ENCODE data around the gene GAN. TPM values are rescaled to one million over a fixed set of nuclear protein-coding genes. Genes with fewer than 3 reads are reported as not detected.
"Not testable (repeated sequence)": the region's sequence is repeated elsewhere in the genome, so short reads cannot be mapped to it uniquely, and the experiment has no call there.

GAN gene
- total RNA-seq, 2 experiments from 2014 or later, result 10.0 to 10.7 TPM

DNA sequence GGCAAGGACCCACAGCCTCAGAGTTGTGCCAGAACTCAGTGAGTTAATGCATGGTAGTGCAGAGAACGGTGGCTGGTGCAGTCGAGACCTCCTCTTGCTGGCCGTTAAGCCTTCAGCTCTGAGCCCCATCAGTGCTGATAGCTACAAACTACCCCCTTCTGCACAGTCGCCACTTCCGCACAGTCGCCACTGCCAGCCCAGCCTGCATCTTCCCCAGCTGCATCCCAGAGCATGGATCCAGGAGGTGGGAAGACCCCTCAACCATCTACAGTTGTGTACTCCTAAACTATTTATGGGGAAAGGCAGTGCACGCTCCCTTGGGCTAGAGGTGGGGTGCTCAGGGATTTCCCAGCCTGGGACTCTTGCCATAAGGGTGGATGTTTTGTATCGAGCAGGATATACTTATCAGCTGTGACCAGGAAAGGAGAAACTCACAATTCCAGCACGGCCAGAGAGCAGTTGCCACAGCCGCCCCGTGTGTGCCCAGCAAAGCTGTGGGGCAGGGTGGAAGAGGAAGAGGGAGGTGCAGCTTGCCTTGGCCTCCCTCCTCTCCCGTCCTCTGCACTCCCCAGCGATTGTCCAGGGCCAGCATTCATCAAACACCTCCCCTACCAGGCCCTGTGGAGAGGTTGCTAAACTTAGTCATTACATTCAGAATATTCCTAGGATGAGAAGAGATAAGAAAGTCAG, 80.3 kb downstream of the GAN start:
- H3K27me3 Mint-ChIP-seq, result no peaks in the 10 kb centered on the region
- H3K36me3 Mint-ChIP-seq, result peaks cover 4% of the 10 kb centered on the region
- H3K27ac Mint-ChIP-seq, result no peak overlapping the region
- peaks cover under 1% of the 10 kb centered on the region for H3K9me3 Mint-ChIP-seq
- DNase-seq, result no peak
- H3K4me1 Mint-ChIP-seq, result no peaks in the 10 kb centered on the region
- no peak overlapping the region for H3K4me3 Mint-ChIP-seq

DNA sequence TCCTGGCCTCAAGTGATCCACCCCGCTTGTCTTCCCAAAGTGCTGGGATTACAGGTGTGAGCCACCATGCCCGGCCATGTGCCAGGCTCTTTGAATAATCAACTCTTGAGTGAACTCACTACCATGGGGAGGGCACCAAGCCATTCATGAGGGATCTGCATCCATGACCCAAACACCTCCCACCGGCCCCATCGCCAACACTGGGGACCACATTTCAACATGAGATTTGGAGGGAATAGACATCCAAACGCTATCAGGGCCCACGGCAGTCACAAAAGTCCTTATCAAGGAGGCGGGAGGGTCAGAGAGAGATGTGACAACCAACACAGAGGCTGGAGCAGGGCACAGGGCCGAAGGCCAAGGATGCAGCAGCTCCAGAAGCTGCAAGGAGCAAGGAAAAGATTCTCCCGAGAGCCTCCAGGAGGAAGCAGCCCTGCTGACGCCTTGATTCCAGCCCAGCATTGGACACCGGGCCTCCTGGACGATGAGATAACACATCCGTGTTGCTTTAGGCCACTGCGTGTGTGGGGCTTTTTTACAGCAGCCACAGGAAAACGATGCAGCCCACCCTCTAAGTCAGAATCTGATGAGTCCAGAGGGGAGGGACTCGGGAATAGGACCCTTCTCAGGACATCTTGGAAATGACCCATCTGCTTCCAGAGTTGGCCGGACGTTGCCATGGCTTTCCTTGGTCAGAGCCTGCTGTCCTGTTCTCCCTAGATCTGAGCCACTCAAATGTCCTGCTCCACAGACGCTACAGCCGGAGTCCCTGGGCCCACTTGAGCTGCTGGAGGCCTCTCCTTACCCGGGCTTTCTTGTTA, 82.5 kb downstream of the GAN start:
- Mint-ChIP-seq H3K4me1 (no peaks in the 10 kb centered on the region), H3K27me3 (no peaks in the 10 kb centered on the region), H3K27ac (no peak overlapping the region), H3K9me3 (peaks cover 2% of the 10 kb centered on the region), H3K4me3 (no peak overlapping the region), H3K36me3 (no peaks in the 10 kb centered on the region)
- no peak for DNase-seq

DNA sequence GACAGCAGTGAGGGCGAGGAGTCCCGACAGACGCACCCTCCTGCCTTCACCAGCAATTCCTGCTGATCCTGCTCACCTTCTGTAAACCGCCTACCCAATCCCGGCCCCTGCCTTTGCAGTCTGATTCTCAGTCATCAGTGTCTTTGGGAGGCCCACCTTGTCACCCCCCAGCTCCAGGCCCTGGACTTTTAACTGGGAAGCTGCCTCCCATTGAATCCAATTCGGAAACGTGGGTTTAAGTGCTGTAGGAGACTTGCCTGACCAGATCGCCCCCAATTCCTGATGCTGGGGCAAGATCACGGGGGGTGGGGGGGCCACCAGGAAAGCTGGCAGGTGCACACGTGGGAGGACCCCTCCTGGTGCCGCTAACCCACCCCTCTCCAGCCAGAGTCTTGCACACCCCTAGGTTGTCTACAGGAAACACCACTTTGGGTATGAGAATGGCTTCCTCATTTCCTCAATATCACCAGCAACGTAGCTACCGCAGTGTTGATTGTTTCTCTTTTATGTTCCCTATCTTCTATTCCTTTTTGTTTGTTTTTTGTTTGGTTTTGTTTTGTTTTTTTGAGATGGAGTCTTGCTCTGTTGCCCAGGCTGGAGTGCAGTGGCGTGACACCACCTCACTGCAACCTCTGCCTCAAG, 83.2 kb downstream of the GAN start:
- Mint-ChIP-seq H3K4me1 (no peaks in the 10 kb centered on the region), H3K27me3 (no peaks in the 10 kb centered on the region), H3K9me3 (peaks cover 2% of the 10 kb centered on the region), H3K36me3 (no peaks in the 10 kb centered on the region), H3K4me3 (no peak overlapping the region), H3K27ac (no peak overlapping the region)
- DNase-seq, result no peak

DNA sequence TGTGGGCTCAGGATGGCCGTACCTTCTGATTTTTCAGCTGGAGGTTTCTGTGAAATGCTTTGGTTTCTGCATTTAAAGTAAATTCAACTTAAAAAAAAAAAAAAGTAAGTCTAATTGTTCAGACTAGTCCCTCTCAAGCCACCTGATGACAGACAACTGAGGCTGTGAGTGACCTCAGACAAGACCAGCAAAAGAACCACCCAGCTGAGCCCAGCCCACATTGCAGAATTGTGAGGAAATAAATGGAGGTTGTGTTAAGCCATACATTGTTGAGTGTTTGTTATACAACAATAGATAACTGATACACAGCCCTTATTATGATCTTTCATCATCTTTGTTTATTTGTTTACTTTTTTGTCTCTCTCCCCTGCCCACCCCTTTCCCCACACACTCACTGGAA, 85.1 kb downstream of the GAN start:
- no peak overlapping the region for H3K4me3 Mint-ChIP-seq
- no peak for DNase-seq
- H3K9me3 Mint-ChIP-seq, result peaks cover 2% of the 10 kb centered on the region
- H3K4me1 Mint-ChIP-seq, result no peaks in the 10 kb centered on the region
- H3K27me3 Mint-ChIP-seq, result no peaks in the 10 kb centered on the region
- H3K27ac Mint-ChIP-seq, result no peak overlapping the region
- no peaks in the 10 kb centered on the region for H3K36me3 Mint-ChIP-seq

DNA sequence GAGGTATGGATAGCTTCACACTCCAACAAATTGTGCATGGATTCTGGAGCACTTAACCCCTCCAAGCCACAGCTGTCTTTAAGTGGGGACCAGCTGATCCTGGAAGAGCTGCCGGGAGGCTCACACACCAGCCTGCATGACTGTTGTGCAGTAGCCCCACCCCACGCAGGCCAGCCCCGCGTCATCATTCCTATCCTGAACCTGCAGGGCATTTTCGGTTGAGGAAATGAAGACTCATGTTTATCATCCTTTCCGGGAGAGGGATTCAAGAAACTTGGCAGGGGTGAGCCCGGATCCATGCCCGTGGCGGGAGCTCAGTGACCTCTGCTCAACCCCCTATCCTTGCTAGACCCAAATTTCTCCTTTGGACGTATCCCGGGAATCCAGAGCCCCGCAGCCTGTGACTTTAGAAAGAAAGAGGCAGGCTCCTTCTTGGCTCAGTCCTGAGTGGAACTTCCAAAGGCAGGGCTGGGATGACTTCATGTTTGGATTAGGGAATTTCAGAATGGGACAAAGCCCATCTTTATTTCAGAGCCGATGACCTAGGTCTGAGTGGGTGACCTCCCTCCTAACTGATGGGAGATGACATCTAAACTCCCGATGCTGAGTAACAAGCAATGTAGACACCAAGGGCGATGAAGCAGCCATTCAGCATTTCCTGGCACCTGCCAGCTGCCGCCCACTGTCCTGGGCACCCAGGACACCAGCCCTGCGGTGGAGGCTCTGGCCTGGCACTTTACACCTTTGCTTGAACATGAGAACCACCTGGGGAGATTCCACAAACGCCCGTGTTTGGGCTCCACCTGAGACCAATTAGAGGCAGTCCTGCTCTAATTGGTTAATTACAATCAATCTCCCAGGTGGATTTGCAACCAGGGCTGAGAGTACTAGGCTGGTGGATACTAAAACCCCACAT, 86.5 kb downstream of the GAN start:
- Mint-ChIP-seq H3K4me1 (no peaks in the 10 kb centered on the region), H3K9me3 (peaks cover 2% of the 10 kb centered on the region), H3K36me3 (no peaks in the 10 kb centered on the region), H3K27ac (no peak overlapping the region), H3K27me3 (no peaks in the 10 kb centered on the region), H3K4me3 (no peak overlapping the region)
- DNase-seq, result no peak

DNA sequence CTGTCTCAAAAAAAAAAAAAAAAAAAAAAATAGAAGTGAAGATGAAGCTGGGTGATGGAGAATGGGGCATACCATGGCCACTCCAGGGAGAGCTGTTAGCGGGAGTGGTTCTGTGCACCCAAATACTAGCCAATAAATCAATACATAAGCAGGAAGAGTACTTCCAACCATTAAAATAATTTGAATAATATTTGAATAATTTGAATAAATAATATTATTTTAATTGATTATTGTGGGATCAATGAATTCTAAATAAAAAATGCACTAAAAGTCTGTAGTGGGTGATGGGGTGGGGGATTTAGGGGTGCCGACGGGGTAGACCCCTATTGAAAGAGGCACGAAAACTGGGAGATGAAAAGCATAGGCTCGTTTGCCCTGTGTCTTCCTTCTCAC, 88.4 kb downstream of the GAN start:
- Mint-ChIP-seq H3K27me3 (no peaks in the 10 kb centered on the region), H3K4me3 (peak overlapping the region; percentile 10), H3K36me3 (no peaks in the 10 kb centered on the region), H3K27ac (no peak overlapping the region), H3K4me1 (no peaks in the 10 kb centered on the region), H3K9me3 (peaks cover 2% of the 10 kb centered on the region)
- no peak for DNase-seq

DNA sequence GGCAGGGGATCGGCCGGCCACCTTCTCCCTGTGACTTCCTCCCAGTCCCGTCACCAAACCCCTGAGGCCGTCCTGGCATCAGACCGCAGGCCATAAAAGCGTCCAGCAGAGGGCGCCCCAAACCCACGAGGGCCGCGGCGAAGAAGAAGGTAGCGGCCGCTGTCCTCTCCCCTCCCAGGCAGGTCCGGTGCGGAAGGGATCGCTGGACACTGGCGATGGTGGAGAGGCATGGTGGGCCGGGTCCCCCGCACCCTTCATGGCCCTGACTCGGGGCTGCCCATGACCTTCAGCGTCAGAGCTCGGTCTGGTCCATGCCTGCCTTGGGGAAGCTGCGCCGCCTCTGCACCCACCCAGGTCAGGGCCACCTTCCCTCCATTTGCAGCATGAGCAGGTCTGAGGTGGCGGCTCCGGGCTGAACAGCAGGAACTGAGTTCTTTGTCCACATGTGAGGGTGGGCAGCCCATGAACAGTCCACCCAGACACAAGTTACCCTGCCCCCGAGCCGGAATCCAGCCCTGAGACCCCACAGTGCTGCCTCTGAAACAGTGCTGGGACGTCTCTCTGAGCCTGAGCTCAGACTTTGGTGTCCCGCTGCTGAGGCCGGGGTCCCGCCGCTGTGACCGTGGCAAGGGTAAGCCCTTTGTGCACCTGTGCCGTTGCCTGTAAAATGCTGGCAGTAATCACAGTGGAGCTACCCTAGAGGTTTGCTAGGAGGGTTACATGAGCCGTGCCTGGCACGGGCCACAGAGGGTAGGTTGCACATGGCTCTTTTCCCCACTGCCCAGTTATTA, 89.0 kb downstream of the GAN start:
- H3K9me3 Mint-ChIP-seq, result peaks cover 2% of the 10 kb centered on the region
- H3K27me3 Mint-ChIP-seq, result no peaks in the 10 kb centered on the region
- peak overlapping the region; percentile 10 for H3K4me3 Mint-ChIP-seq
- peak; percentile 79 for DNase-seq
- H3K4me1 Mint-ChIP-seq, result no peaks in the 10 kb centered on the region
- H3K36me3 Mint-ChIP-seq, result no peaks in the 10 kb centered on the region
- no peak overlapping the region for H3K27ac Mint-ChIP-seq

DNA sequence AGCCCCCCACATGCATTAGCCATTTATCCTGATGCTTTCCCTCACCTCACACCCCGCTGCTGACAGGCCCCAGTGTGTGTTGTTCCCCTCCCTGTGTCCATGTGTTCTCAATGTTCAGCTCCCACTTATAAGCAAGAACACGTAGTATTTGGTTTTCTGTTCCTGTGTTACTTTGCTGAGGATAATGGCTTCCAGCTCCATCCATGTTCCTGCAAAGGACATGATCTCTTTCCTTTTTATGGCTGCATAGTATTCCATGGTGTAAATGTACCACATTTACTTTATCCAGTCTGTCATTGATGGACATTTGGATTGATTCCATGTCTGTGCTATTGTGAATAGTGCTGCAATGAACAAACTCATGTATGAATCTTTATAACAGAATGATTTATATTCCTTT, 90.2 kb downstream of the GAN start:
- H3K4me1 Mint-ChIP-seq, result not testable (repeated sequence)

DNA sequence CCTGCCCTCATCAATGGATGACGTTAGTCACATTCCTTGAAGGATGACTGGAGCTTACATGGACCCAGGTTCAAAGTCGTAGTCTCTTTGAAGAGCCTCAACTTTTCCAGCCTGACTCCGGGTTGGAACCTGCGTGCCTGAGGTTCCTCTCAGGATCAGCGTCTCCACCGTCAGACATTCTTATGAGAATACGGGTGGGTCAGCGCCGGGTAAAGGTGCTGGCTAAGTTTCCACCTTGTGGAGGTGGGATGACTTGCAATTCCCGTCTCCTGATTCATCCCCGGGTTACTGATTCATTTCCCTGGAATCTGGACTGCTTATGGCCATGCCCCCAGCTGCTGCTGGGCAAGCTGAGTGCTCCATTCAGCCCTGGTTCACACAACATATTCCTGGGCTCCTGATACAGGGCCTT, 90.9 kb downstream of the GAN start:
- Mint-ChIP-seq H3K27me3 (no peaks in the 10 kb centered on the region), H3K36me3 (no peaks in the 10 kb centered on the region), H3K4me3 (no peak overlapping the region), H3K27ac (no peak overlapping the region), H3K4me1 (no peaks in the 10 kb centered on the region), H3K9me3 (no peaks in the 10 kb centered on the region)
- DNase-seq, result no peak

More for the DNA sequence above, 90.2 kb downstream of the GAN start:
- not testable (repeated sequence) for H3K36me3 Mint-ChIP-seq, H3K27me3 Mint-ChIP-seq, DNase-seq, H3K4me3 Mint-ChIP-seq, H3K27ac Mint-ChIP-seq, H3K9me3 Mint-ChIP-seq

DNA sequence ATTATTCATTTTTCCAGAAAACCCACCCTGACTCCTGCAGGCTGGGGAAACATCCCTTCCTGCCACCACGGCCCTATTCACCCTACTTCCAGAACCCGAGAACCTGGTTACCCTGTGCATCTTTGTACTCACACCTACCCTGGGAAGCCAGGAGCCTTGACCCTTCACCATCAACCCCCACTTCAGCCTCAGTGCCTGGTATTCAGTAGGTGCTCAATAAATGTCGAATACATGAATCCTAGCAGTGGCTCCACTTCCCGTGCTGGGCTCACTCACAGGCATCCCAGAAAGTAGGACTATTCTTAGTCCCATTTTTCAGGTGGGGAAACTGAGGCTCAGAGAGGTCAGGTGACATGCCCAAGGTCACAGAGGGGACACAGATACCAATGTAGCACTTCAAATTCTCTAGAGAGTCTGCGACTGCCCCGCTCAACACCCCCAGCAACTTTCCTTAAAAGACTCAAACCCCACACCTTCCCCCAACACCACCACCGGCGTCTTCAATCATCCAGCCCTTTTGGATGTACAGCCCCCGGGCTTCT, 93.7 kb downstream of the GAN start:
- Mint-ChIP-seq H3K27me3 (no peaks in the 10 kb centered on the region), H3K4me1 (no peaks in the 10 kb centered on the region), H3K4me3 (no peak overlapping the region), H3K36me3 (no peaks in the 10 kb centered on the region), H3K9me3 (no peaks in the 10 kb centered on the region), H3K27ac (no peak overlapping the region)
- DNase-seq, result no peak

DNA sequence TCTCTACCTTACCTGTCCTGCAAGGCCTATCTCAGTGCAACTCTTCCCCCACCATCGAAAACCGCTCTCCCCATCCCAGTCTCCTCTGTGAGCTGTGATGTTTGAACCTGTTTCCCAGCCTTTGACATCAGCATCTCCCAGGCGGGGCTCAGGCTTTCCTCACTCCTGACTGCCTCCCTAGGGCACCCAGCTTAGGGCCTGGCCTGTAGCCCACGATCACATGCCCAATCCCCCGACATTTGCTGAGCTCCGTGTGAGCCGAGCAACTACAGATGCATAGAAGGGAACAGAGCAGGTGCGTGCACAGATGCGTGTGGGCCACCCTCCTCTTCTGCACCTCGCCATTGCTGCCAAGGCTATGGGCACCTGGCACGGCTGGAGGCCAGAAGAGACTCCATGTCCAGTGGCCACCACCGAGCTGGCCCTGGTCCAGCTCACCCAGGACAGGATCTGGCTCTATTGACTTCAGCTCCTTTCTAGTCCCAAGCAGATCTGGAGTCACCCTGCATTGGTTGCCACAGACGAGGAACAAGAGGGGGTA, 94.3 kb downstream of the GAN start:
- no peaks in the 10 kb centered on the region for H3K27me3 Mint-ChIP-seq
- no peaks in the 10 kb centered on the region for H3K4me1 Mint-ChIP-seq
- DNase-seq, result no peak
- H3K9me3 Mint-ChIP-seq, result no peaks in the 10 kb centered on the region
- H3K4me3 Mint-ChIP-seq, result no peak overlapping the region
- H3K36me3 Mint-ChIP-seq, result no peaks in the 10 kb centered on the region
- no peak overlapping the region for H3K27ac Mint-ChIP-seq

DNA sequence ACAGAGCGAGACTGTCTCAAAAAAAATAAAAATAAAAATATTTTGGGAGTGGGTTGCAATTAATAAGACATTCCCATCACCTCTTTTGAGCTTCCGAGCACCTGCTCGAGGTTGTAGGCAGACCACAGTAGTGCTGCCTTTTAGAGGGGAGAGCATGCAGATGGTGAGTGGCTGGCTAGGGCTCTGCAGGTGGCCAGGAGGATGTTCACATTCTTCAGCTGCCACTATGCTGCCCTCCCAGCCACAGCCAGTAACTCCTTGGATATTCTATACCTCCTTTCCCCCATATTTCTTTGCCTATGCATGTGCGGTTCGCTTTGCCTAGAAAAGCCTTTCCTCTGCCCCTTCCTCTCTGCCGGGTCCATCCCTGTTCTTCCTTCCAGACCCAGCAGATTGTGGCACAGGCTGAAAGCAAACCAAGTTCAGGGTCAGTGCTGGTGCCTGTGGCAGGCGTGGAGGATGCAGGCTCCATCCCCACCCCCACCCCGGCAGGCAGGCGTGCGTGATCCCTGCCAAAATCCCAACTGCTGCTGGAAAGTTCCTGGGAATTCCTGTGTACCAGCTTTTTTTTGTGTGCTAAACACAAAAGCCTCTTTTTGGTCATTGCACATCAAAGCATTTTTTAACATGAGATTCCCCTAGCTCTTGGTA, 96.0 kb downstream of the GAN start:
- no peaks in the 10 kb centered on the region for H3K27me3 Mint-ChIP-seq
- no peaks in the 10 kb centered on the region for H3K9me3 Mint-ChIP-seq
- no peak overlapping the region for H3K4me3 Mint-ChIP-seq
- H3K27ac Mint-ChIP-seq, result no peak overlapping the region
- H3K4me1 Mint-ChIP-seq, result peaks cover 4% of the 10 kb centered on the region
- DNase-seq, result no peak
- no peaks in the 10 kb centered on the region for H3K36me3 Mint-ChIP-seq

DNA sequence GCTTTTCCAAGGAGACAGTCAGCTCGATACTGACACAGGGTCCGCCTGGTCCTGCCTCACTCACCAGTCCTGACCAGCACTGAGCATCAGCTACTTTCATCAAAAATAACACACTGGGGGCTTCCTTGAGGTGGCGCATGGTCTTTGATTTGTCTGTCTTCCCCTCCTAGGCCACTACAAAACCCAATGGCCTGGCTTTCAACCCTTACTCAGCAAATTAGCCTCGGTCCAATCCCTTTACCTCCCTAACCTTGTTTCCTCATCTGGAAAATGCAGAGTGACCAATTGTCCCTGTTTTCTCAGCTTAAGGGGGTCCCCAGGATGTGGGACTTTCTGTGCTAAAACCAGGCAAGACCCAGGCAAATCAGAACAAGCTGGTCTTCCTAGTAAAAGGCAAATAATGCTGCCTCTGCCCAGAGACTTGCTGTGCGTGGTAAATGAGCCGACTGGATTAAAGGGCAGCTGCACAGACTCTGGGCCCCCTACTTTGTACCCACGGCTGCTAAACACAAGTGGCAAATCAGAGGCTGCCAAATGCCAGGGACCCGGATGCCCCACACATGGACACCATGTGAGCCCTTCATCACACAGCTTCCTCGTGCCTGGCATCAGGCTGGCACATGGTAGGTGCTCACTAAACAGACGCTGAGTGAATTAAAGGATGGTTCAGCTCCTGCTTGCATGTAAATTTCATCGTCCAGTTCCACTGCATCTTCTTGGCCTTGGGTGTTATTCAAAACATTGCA, 98.7 kb downstream of the GAN start:
- Mint-ChIP-seq H3K4me3 (no peak overlapping the region), H3K4me1 (peaks cover 4% of the 10 kb centered on the region), H3K27me3 (no peaks in the 10 kb centered on the region), H3K36me3 (no peaks in the 10 kb centered on the region), H3K27ac (no peak overlapping the region), H3K9me3 (no peaks in the 10 kb centered on the region)
- no peak for DNase-seq
